GM12878 (cell line): Measurements from ENCODE around the gene GJC3. TPM values are rescaled to one million over a fixed set of nuclear protein-coding genes. Genes with fewer than 3 reads are reported as not detected.

Source experiments
- ATAC-seq: fragments of 200-7000 bp; cut with Tn5 transposase; 3 replicates; pipeline ENCODE4 v1.9.1; 2020; ENCODE audit warnings: mild to moderate bottlenecking, moderate library complexity
- BruUV-seq: library from RNA; stranded (reverse); fragments of 400-500 nt; replicated peaks from 2 replicates; lab custom pipeline; 2021; lab: Mats Ljungman, UMichigan
- CTCF ChIA-PET: fragments of 300-600 bp; sonication (Branson Sonifier 250); formaldehyde crosslinking; extraction: SDS; loops from one replicate; lab custom pipeline; 2021; ENCODE audit warnings: inconsistent platforms; lab: Yijun Ruan, JAX
- POLR2A ChIA-PET: fragments of 350-600 bp; formaldehyde crosslinking; extraction: SDS; loops from one replicate; lab custom pipeline; 2021; ENCODE audit warnings: inconsistent platforms; lab: Charles Lee
- RAD21 ChIA-PET: fragments of 300-600 bp; sonication (Branson Sonifier 250); formaldehyde crosslinking; loops from one replicate; lab custom pipeline; 2023; ENCODE audit warnings: antibody characterized with exemption; ENCODE audit not compliant: unreplicated experiment; lab: Charles Lee
- SMC1A ChIA-PET: fragments of 300-600 bp; sonication (Branson Sonifier 250); formaldehyde crosslinking; loops from one replicate; lab custom pipeline; 2023; ENCODE audit not compliant: unreplicated experiment, uncharacterized antibody; lab: Charles Lee
- DNase-seq: peaks from one replicate; pipeline ENCODE4 v3.0.0-alpha.2; 2011; ENCODE audit warnings: low read depth, low spot score
- FAIRE-seq: peaks from 3 replicates; lab custom pipeline; 2011; peaks lifted over from hg19 to GRCh38; lab: Jason Lieb, UNC
- H2AFZ ChIP-seq: 2 replicates; pipeline ENCODE4 v1.6.0; 2011; ENCODE audit warnings: low read depth, low read length, control low read depth; ENCODE audit not compliant: control insufficient read depth
- H3K27ac ChIP-seq: 2 replicates; pipeline ENCODE4 v1.5.1; 2011; ENCODE audit warnings: control low read depth; ENCODE audit not compliant: control insufficient read depth, insufficient read depth
- H3K27me3 ChIP-seq, 2 experiments: replicated peaks in 1 of 2; 2 replicates each; pipeline versions ENCODE4 v1.6.0 to v1.6.1; 2011; ENCODE audit warnings: low read length in 1 of 2; ENCODE audit not compliant: control insufficient read depth in 2 of 2, insufficient read depth in 2 of 2
- H3K36me3 ChIP-seq, 2 experiments: 2 replicates each; pipeline ENCODE4 v1.5.1; 2011; ENCODE audit warnings: low read length in 1 of 2; ENCODE audit not compliant: control insufficient read depth in 2 of 2, insufficient read depth in 2 of 2
- H3K4me1 ChIP-seq: 2 replicates; pipeline ENCODE4 v1.6.1; 2011; ENCODE audit warnings: mild to moderate bottlenecking, low read length, moderate library complexity, mixed read lengths; ENCODE audit not compliant: control insufficient read depth, insufficient read depth
- H3K4me2 ChIP-seq: 2 replicates; pipeline ENCODE4 v1.6.0; 2011; ENCODE audit warnings: control low read depth; ENCODE audit not compliant: control insufficient read depth, insufficient read depth
- H3K4me3 ChIP-seq: fragments of 200-600 bp; sonication (generic); 2 replicates; pipeline ENCODE4 v1.5.1; 2016
- H3K79me2 ChIP-seq: 2 replicates; pipeline ENCODE4 v1.6.0; 2011; ENCODE audit warnings: low read length; ENCODE audit not compliant: control insufficient read depth, insufficient read depth
- H3K9ac ChIP-seq: 2 replicates; pipeline ENCODE4 v1.8.0; 2011; ENCODE audit warnings: low read length, control low read depth, mixed read lengths; ENCODE audit not compliant: control insufficient read depth, insufficient read depth
- H3K9me3 ChIP-seq: replicated peaks from 3 replicates; pipeline ENCODE4 v1.5.1; 2011; ENCODE audit warnings: mild to moderate bottlenecking, low read length; ENCODE audit not compliant: control insufficient read depth, insufficient read depth
- H4K20me1 ChIP-seq: 2 replicates; pipeline ENCODE4 v1.6.0; 2011; ENCODE audit not compliant: control insufficient read depth, insufficient read depth
- BACH1 ChIP-seq: fragments of 450-650 bp; IDR thresholded peaks from 2 replicates; pipeline ENCODE4 v1.6.1; 2017; ENCODE audit warnings: mild to moderate bottlenecking, borderline replicate concordance
- CREB1 ChIP-seq: IDR thresholded peaks from 2 replicates; pipeline ENCODE4 v1.6.1; 2012; ENCODE audit warnings: low read depth, mild to moderate bottlenecking, inconsistent platforms
- EED ChIP-seq: sonication (generic); IDR thresholded peaks from 2 replicates; pipeline ENCODE4 v1.6.1; 2016; ENCODE audit warnings: antibody characterized with exemption, low read depth
- GATAD2B ChIP-seq: fragments of 450-650 bp; conservative IDR thresholded peaks from 2 replicates; pipeline ENCODE4 v1.6.1; 2017; ENCODE audit warnings: low read depth, mild to moderate bottlenecking, moderate library complexity
- KDM1A ChIP-seq: fragments of 200-600 bp; sonication (generic); IDR thresholded peaks from 2 replicates; pipeline ENCODE4 v1.6.1; 2016; ENCODE audit warnings: borderline replicate concordance
- MTA2 ChIP-seq: fragments of 450-650 bp; IDR thresholded peaks from 2 replicates; pipeline ENCODE4 v1.6.1; 2016; ENCODE audit warnings: low read depth, mild to moderate bottlenecking, moderate library complexity
- POU2F2 ChIP-seq: IDR thresholded peaks from 3 replicates; pipeline ENCODE4 v1.6.1; 2011; ENCODE audit warnings: low read depth, mild to moderate bottlenecking, low read length, borderline replicate concordance
- SIX5 ChIP-seq: IDR thresholded peaks from 2 replicates; pipeline ENCODE4 v1.6.1; 2011; ENCODE audit warnings: mild to moderate bottlenecking, low read depth, low read length, moderate library complexity; ENCODE audit not compliant: severe bottlenecking
- SMARCA5 ChIP-seq: fragments of 450-650 bp; IDR thresholded peaks from 2 replicates; pipeline ENCODE4 v1.6.1; 2017; ENCODE audit warnings: mild to moderate bottlenecking
- SREBF2 ChIP-seq: IDR thresholded peaks from 2 replicates; pipeline ENCODE4 v1.6.1; 2012; ENCODE audit warnings: mild to moderate bottlenecking, low read length
- TAF1 ChIP-seq: IDR thresholded peaks from 2 replicates; pipeline ENCODE4 v1.6.1; 2011; ENCODE audit warnings: mild to moderate bottlenecking, low read depth, low read length, borderline replicate concordance
- ZBTB33 ChIP-seq: fragments of 450-650 bp; IDR thresholded peaks from 2 replicates; pipeline ENCODE4 v1.6.1; 2017; ENCODE audit warnings: mild to moderate bottlenecking
- ZBTB40 ChIP-seq: fragments of 450-650 bp; IDR thresholded peaks from 2 replicates; pipeline ENCODE4 v1.6.1; 2016; ENCODE audit warnings: mild to moderate bottlenecking, moderate library complexity, borderline replicate concordance
- ZZZ3 ChIP-seq: IDR thresholded peaks from 2 replicates; pipeline ENCODE4 v1.6.1; 2011; ENCODE audit warnings: low read depth; ENCODE audit not compliant: control insufficient read depth, insufficient read length
- WGBS: methylation state at CpG from one replicate; pipeline ENCODE4 v1.1.6; 2016; ENCODE audit warnings: low lambda C conversion rate; ENCODE audit not compliant: insufficient replicate concordance, insufficient coverage; ENCODE audit errors: missing lambda C conversion rate; 5-methylcytosine and 5-hydroxymethylcytosine counted together
- in situ Hi-C: fragments of 300-500 bp; cut with MboI; formaldehyde crosslinking; loops from 9 replicates; pipeline ENCODE4 v1.14.3; 2018; ENCODE audit warnings: mixed read lengths
- intact Hi-C: fragments of 100-400 bp; cut with micrococcal nuclease; formaldehyde crosslinking; loops from one replicate; pipeline ENCODE4 v1.14.2; 2022; ENCODE audit not compliant: unreplicated experiment
- polyA plus RNA-seq, 11 experiments: library from polyadenylated mRNA; depleted of rRNA in 4 of 11; unstranded in 6 of 11; stranded (reverse) in 5 of 11; fragments of >200 nt; fragmentation: Nextera tagmentation in 4 of 11; fragmentation: Illumina TruSeq in 1 of 11; extraction: Ambion mirVana in 4 of 11; extraction: Trizol in 1 of 11; gene quantifications; 1 replicate in 1 of 11; 2 replicates in 10 of 11; pipeline versions ENCODE4 v1.2.1 to v1.2.3, GENCODE V29; 2011 to 2016; ENCODE audit warnings: inconsistent platforms in 2 of 11, missing spikeins in 2 of 11, low read depth in 1 of 11
- total RNA-seq, 4 experiments: library from RNA; depleted of rRNA in 3 of 4; stranded (reverse); fragments of >200 nt in 3 of 4; fragmentation: Illumina TruSeq in 1 of 4; extraction: Trizol in 1 of 4; gene quantifications; 2 replicates each; pipeline versions ENCODE4 v1.2.1 to v1.2.3, GENCODE V29; 2013 to 2021

GJC3 gene
- total and polyA plus RNA-seq, 10 of the 15 experiments (the other 5 are each of a cell fraction or from before 2014, with no cell fraction given), result 0.06 to 0.18 (median 0.09) TPM; not detected in 6

GRCh38 chr7:99947608-99948007 is 18.2 kb upstream of the GJC3 start (continued):
- no peak for TF ChIP-seq ZBTB33

- ChIA-PET CTCF (interaction anchor here (1.1 kb wide), 2 partner anchors 47 to 644 kb away, joined by 3 read pairs; no protein-coding TSS in a partner anchor), RAD21 (no interaction called here), SMC1A (no interaction called here), POLR2A (no interaction called here)
- Histone ChIP-seq H2AFZ (no peak overlapping the region), H3K79me2 (no peaks in the 10 kb centered on the region), H3K4me1 (no peaks in the 10 kb centered on the region), H4K20me1 (no peaks in the 10 kb centered on the region), H3K27me3 (no peaks in the 10 kb centered on the region), H3K27ac (no peak overlapping the region), H3K9me3 (no peaks in the 10 kb centered on the region), H3K9ac (no peak overlapping the region), H3K4me2 (no peak overlapping the region), H3K36me3 (no peaks in the 10 kb centered on the region), H3K4me3 (no peak overlapping the region)
- in situ Hi-C loops (no loop called here), intact Hi-C loops (no loop called here)
- FAIRE-seq (no peak), ATAC-seq (no peak), DNase-seq (no peak)
- no TSS peak for BruUV-seq
- WGBS, result 46% methylated on average over 4 of the region's 4 CpGs
- TF ChIP-seq MTA2 (no peak), GATAD2B (no peak), SREBF2 (no peak), TAF1 (no peak), EED (no peak), ZBTB40 (no peak), SMARCA5 (no peak), BACH1 (no peak), SIX5 (no peak), POU2F2 (no peak), ZBTB33 (no peak), KDM1A (no peak), ZZZ3 (no peak), CREB1 (no peak)
Observed at GRCh38 chr7:99944497-99945070, 15.2 kb upstream of the GJC3 start.
